ENCODE results near the gene HSPA5.
A peak's percentile ranks its signal among the peaks of the same experiment; 100 is the strongest.

Gene HSPA5

GRCh38 chr9:125260561-125260960, 19.4 kb upstream of the HSPA5 start:
- H3K4me3 Mint-ChIP-seq: peak overlapping the region; percentile 99
- H3K4me1 Mint-ChIP-seq (ENCODE audit: low read depth): peaks cover 29% of the 10 kb centered on the region
- no peak for DNase-seq (ENCODE audit: low spot score)
- peaks cover 6% of the 10 kb centered on the region for H3K27me3 Mint-ChIP-seq (ENCODE audit: low read depth)
- peak overlapping the region; percentile 90 for H3K27ac Mint-ChIP-seq
- H3K36me3 Mint-ChIP-seq (ENCODE audit: low read depth): peaks cover 17% of the 10 kb centered on the region
- no peaks in the 10 kb centered on the region for H3K9me3 Mint-ChIP-seq

GRCh38 chr9:125258832-125259534, 17.8 kb upstream of the HSPA5 start:
- Mint-ChIP-seq H3K4me3 (no peak overlapping the region), H3K9me3 (no peaks in the 10 kb centered on the region), H3K36me3 (ENCODE audit: low read depth) (peaks cover 7% of the 10 kb centered on the region), H3K27ac (no peak overlapping the region), H3K4me1 (ENCODE audit: low read depth) (peaks cover 20% of the 10 kb centered on the region), H3K27me3 (ENCODE audit: low read depth) (peaks cover 6% of the 10 kb centered on the region)
- DNase-seq (ENCODE audit: low spot score): no peak

- peaks cover 5% of the 10 kb centered on the region for H3K36me3 Mint-ChIP-seq (ENCODE audit: low read depth)
- no peak overlapping the region for H3K4me3 Mint-ChIP-seq
- H3K9me3 Mint-ChIP-seq: no peaks in the 10 kb centered on the region
- no peak for DNase-seq (ENCODE audit: low spot score)
- H3K27ac Mint-ChIP-seq: no peak overlapping the region
- H3K4me1 Mint-ChIP-seq (ENCODE audit: low read depth): peaks cover 13% of the 10 kb centered on the region
- peaks cover 6% of the 10 kb centered on the region for H3K27me3 Mint-ChIP-seq (ENCODE audit: low read depth)
Measured at GRCh38 chr9:125258160-125258785, 17.1 kb upstream of the HSPA5 start.

- Mint-ChIP-seq H3K9me3 (no peaks in the 10 kb centered on the region), H3K4me3 (no peak overlapping the region), H3K27me3 (ENCODE audit: low read depth) (peaks cover 6% of the 10 kb centered on the region), H3K4me1 (ENCODE audit: low read depth) (peaks cover 1% of the 10 kb centered on the region), H3K36me3 (ENCODE audit: low read depth) (no peaks in the 10 kb centered on the region), H3K27ac (no peak overlapping the region)
- DNase-seq (ENCODE audit: low spot score): no peak
Measured at GRCh38 chr9:125255781-125256391, 14.7 kb upstream of the HSPA5 start.

- Mint-ChIP-seq H3K9me3 (no peaks in the 10 kb centered on the region), H3K27ac (no peak overlapping the region), H3K36me3 (ENCODE audit: low read depth) (no peaks in the 10 kb centered on the region), H3K4me3 (no peak overlapping the region), H3K27me3 (ENCODE audit: low read depth) (peaks cover 6% of the 10 kb centered on the region), H3K4me1 (ENCODE audit: low read depth) (no peaks in the 10 kb centered on the region)
- DNase-seq (ENCODE audit: low spot score): no peak
Measured at GRCh38 chr9:125254231-125254630, 13.1 kb upstream of the HSPA5 start.

GRCh38 chr9:125246261-125246667, 5.1 kb upstream of the HSPA5 start:
- Mint-ChIP-seq H3K27ac (no peak overlapping the region), H3K4me3 (no peak overlapping the region), H3K27me3 (ENCODE audit: low read depth) (peaks cover under 1% of the 10 kb centered on the region), H3K36me3 (ENCODE audit: low read depth) (peaks cover 5% of the 10 kb centered on the region), H3K4me1 (ENCODE audit: low read depth) (peaks cover 5% of the 10 kb centered on the region), H3K9me3 (no peaks in the 10 kb centered on the region)
- no peak for DNase-seq (ENCODE audit: low spot score)

- DNase-seq (ENCODE audit: low spot score): no peak
- peaks cover 10% of the 10 kb centered on the region for H3K4me1 Mint-ChIP-seq (ENCODE audit: low read depth)
- no peak overlapping the region for H3K4me3 Mint-ChIP-seq
- no peaks in the 10 kb centered on the region for H3K9me3 Mint-ChIP-seq
- peaks cover 29% of the 10 kb centered on the region for H3K36me3 Mint-ChIP-seq (ENCODE audit: low read depth)
- peaks cover 5% of the 10 kb centered on the region for H3K27me3 Mint-ChIP-seq (ENCODE audit: low read depth)
- H3K27ac Mint-ChIP-seq: no peak overlapping the region
Measured at GRCh38 chr9:125243792-125244260, 2.7 kb upstream of the HSPA5 start.

- peaks cover 5% of the 10 kb centered on the region for H3K27me3 Mint-ChIP-seq (ENCODE audit: low read depth)
- peak overlapping the region; percentile 98 for H3K4me3 Mint-ChIP-seq
- H3K27ac Mint-ChIP-seq: peak overlapping the region; percentile 100
- peaks cover 46% of the 10 kb centered on the region for H3K36me3 Mint-ChIP-seq (ENCODE audit: low read depth)
- no peak for DNase-seq (ENCODE audit: low spot score)
- H3K4me1 Mint-ChIP-seq (ENCODE audit: low read depth): peaks cover 26% of the 10 kb centered on the region
- no peaks in the 10 kb centered on the region for H3K9me3 Mint-ChIP-seq
Measured at GRCh38 chr9:125241863-125242739, 958 bp upstream of the HSPA5 start.

GRCh38 chr9:125240649-125240999, 519 bp downstream of the HSPA5 start:
- H3K9me3 Mint-ChIP-seq: no peaks in the 10 kb centered on the region
- H3K4me3 Mint-ChIP-seq: peak overlapping the region; percentile 98
- H3K36me3 Mint-ChIP-seq (ENCODE audit: low read depth): peaks cover 61% of the 10 kb centered on the region
- DNase-seq (ENCODE audit: low spot score): no peak
- H3K4me1 Mint-ChIP-seq (ENCODE audit: low read depth): peaks cover 40% of the 10 kb centered on the region
- peaks cover 5% of the 10 kb centered on the region for H3K27me3 Mint-ChIP-seq (ENCODE audit: low read depth)
- peak overlapping the region; percentile 100 for H3K27ac Mint-ChIP-seq

GRCh38 chr9:125239631-125240597, 1.2 kb downstream of the HSPA5 start:
- Mint-ChIP-seq H3K4me1 (ENCODE audit: low read depth) (peaks cover 44% of the 10 kb centered on the region), H3K27ac (peak overlapping the region; percentile 100)

GRCh38 chr9:125238915-125239446, 2.2 kb downstream of the HSPA5 start:
- Mint-ChIP-seq H3K4me1 (ENCODE audit: low read depth) (peaks cover 44% of the 10 kb centered on the region), H3K27me3 (ENCODE audit: low read depth) (peaks cover 5% of the 10 kb centered on the region), H3K4me3 (peak overlapping the region; percentile 98), H3K9me3 (no peaks in the 10 kb centered on the region), H3K36me3 (ENCODE audit: low read depth) (peaks cover 70% of the 10 kb centered on the region), H3K27ac (peak overlapping the region; percentile 62)
- DNase-seq (ENCODE audit: low spot score): no peak

More at GRCh38 chr9:125239631-125240597, 1.2 kb downstream of the HSPA5 start:
- DNase-seq (ENCODE audit: low spot score): no peak
- peaks cover 68% of the 10 kb centered on the region for H3K36me3 Mint-ChIP-seq (ENCODE audit: low read depth)
- H3K4me3 Mint-ChIP-seq: peak overlapping the region; percentile 98
- peaks cover 5% of the 10 kb centered on the region for H3K27me3 Mint-ChIP-seq (ENCODE audit: low read depth)
- H3K9me3 Mint-ChIP-seq: no peaks in the 10 kb centered on the region

GRCh38 chr9:125238127-125238914, 2.8 kb downstream of the HSPA5 start:
- Mint-ChIP-seq H3K27me3 (ENCODE audit: low read depth) (peaks cover 5% of the 10 kb centered on the region), H3K36me3 (ENCODE audit: low read depth) (peaks cover 75% of the 10 kb centered on the region), H3K4me1 (ENCODE audit: low read depth) (peaks cover 44% of the 10 kb centered on the region), H3K27ac (peak overlapping the region; percentile 62), H3K4me3 (peak overlapping the region; percentile 98), H3K9me3 (no peaks in the 10 kb centered on the region)
- DNase-seq (ENCODE audit: low spot score): no peak
